Neuronal stem cell (in vitro differentiated cells): ENCODE measurements around the gene STRN4. TPM values are rescaled to one million over a fixed set of nuclear protein-coding genes. Genes with fewer than 3 reads are reported as not detected.
A peak's percentile ranks its signal among the peaks of the same experiment; 100 is the strongest.

Source experiments
- DNase-seq: peaks from one replicate; pipeline ENCODE4 v3.0.0-alpha.2; 2013; ENCODE audit warnings: low spot score
- H2AFZ ChIP-seq: one replicate; pipeline ENCODE4 v1.6.1; 2013; ENCODE audit warnings: mild to moderate bottlenecking, low read length, inconsistent platforms
- H2AK5ac ChIP-seq: 2 replicates; pipeline ENCODE4 v1.6.1; 2013; ENCODE audit warnings: low read depth, mild to moderate bottlenecking, inconsistent platforms, low read length, moderate library complexity, mixed read lengths
- H2BK120ac ChIP-seq: 2 replicates; pipeline ENCODE4 v1.6.1; 2013; ENCODE audit warnings: low read depth, mild to moderate bottlenecking, inconsistent platforms, low read length, moderate library complexity, mixed read lengths
- H2BK12ac ChIP-seq: one replicate; pipeline ENCODE4 v1.6.1; 2013; ENCODE audit warnings: low read length, inconsistent platforms
- H2BK15ac ChIP-seq: 2 replicates; pipeline ENCODE4 v1.6.1; 2013; ENCODE audit warnings: mild to moderate bottlenecking, low read length, inconsistent platforms, mixed read lengths
- H2BK5ac ChIP-seq: one replicate; pipeline ENCODE4 v1.6.1; 2013; ENCODE audit warnings: inconsistent platforms, mild to moderate bottlenecking, low read length, moderate library complexity
- H3K14ac ChIP-seq: one replicate; pipeline ENCODE4 v1.6.1; 2013; ENCODE audit warnings: low read length, inconsistent platforms
- H3K18ac ChIP-seq: 2 replicates; pipeline ENCODE4 v1.6.1; 2013; ENCODE audit warnings: low read length, inconsistent platforms
- H3K23ac ChIP-seq: 2 replicates; pipeline ENCODE4 v1.6.1; 2013; ENCODE audit warnings: low read depth, mild to moderate bottlenecking, mixed read lengths, low read length, inconsistent platforms; ENCODE audit not compliant: poor library complexity
- H3K27ac ChIP-seq: replicated peaks from 3 replicates; pipeline ENCODE4 v1.5.1; 2013; ENCODE audit warnings: low read length, inconsistent platforms
- H3K27me3 ChIP-seq, 3 experiments: 2 replicates each; pipeline ENCODE4 v1.6.1; 2013; ENCODE audit warnings: low read length in 3 of 3, mild to moderate bottlenecking in 2 of 3, inconsistent platforms in 1 of 3, low read depth in 1 of 3, mixed read lengths in 1 of 3, moderate library complexity in 1 of 3; ENCODE audit not compliant: control insufficient read depth in 3 of 3, insufficient read depth in 3 of 3
- H3K36me3 ChIP-seq, 2 donors: replicated peaks in 1 of 2; 2 replicates each; pipeline ENCODE4 v1.6.1; 2013; ENCODE audit warnings: low read length in 2 of 2; ENCODE audit not compliant: control insufficient read depth in 2 of 2, insufficient read depth in 2 of 2
- H3K4ac ChIP-seq: 2 replicates; pipeline ENCODE4 v1.6.1; 2013; ENCODE audit warnings: inconsistent platforms, mild to moderate bottlenecking, low read length, moderate library complexity
- H3K4me1 ChIP-seq, 2 donors: 1 replicate in 1 of 2; 2 replicates in 1 of 2; pipeline ENCODE4 v1.6.1; 2013; ENCODE audit warnings: low read length in 2 of 2, low read depth in 1 of 2; ENCODE audit not compliant: control insufficient read depth in 2 of 2, insufficient read depth in 1 of 2
- H3K4me2 ChIP-seq: one replicate; pipeline ENCODE4 v1.6.1; 2013; ENCODE audit warnings: mild to moderate bottlenecking, low read length, inconsistent platforms; ENCODE audit not compliant: insufficient read depth, poor library complexity, severe bottlenecking
- H3K4me3 ChIP-seq, 2 donors: 2 replicates each; pipeline ENCODE4 v1.5.1; 2013; ENCODE audit warnings: low read length in 2 of 2, mild to moderate bottlenecking in 2 of 2, inconsistent platforms in 1 of 2, moderate library complexity in 1 of 2
- H3K79me1 ChIP-seq: one replicate; pipeline ENCODE4 v1.6.1; 2013; ENCODE audit warnings: low read depth, mild to moderate bottlenecking, inconsistent platforms, low read length, moderate library complexity
- H3K9ac ChIP-seq: one replicate; pipeline ENCODE4 v1.6.1; 2013; ENCODE audit warnings: mild to moderate bottlenecking, low read depth, low read length, inconsistent platforms; ENCODE audit not compliant: poor library complexity
- H3K9me3 ChIP-seq, 2 donors: replicated peaks in 1 of 2; 2 replicates each; pipeline versions ENCODE3 to v1.6.1; 2013; ENCODE audit warnings: low read length in 2 of 2, mild to moderate bottlenecking in 2 of 2, inconsistent platforms in 1 of 2, low read depth in 1 of 2, mixed read lengths in 1 of 2, moderate library complexity in 1 of 2; ENCODE audit not compliant: control insufficient read depth in 2 of 2, insufficient read depth in 1 of 2
- H4K8ac ChIP-seq: one replicate; pipeline ENCODE4 v1.6.1; 2013; ENCODE audit warnings: low read depth, mild to moderate bottlenecking, inconsistent platforms, low read length, moderate library complexity
- H4K91ac ChIP-seq: one replicate; pipeline ENCODE4 v1.6.1; 2013; ENCODE audit warnings: low read length, low read depth, mild to moderate bottlenecking, inconsistent platforms; ENCODE audit not compliant: poor library complexity
- WGBS, 2 donors: extraction: QIAGEN DNeasy Blood & Tissue Kit; methylation state at CpG; one replicate each; pipeline ENCODE4 v1.1.7; 2013; ENCODE audit warnings: missing lambda C conversion rate in 2 of 2, mixed read lengths in 1 of 2; ENCODE audit not compliant: insufficient read length in 2 of 2, insufficient replicate concordance in 1 of 2; ENCODE audit errors: extremely low coverage in 2 of 2; 5-methylcytosine and 5-hydroxymethylcytosine counted together
- polyA plus RNA-seq, 2 experiments: library from polyadenylated mRNA; stranded (reverse); fragments of 200-250 nt; gene quantifications; one replicate each; pipeline ENCODE4 v1.2.3, GENCODE V29; 2013

The STRN4 gene
- polyA plus RNA-seq (2013, experiment 1 of 2), result 94.3 TPM
- polyA plus RNA-seq (2013, experiment 2 of 2), result 93.2 TPM

- Histone ChIP-seq H4K91ac (peak within 1 kb of the TSS; percentile 65), H3K18ac (peak within 1 kb of the TSS; percentile 99), H4K8ac (no peak within 1 kb of the TSS), H3K14ac (peak within 1 kb of the TSS; percentile 94), H3K4ac (peak within 1 kb of the TSS; percentile 97), H3K36me3 (peaks cover 14 to 63% of the 10 kb centered on the region in 2 donors), H3K4me3 (peak within 1 kb of the TSS; percentile 96 to 97), H3K27me3 (no peaks in the 10 kb centered on the region), H3K79me1 (peaks cover 13% of the 10 kb centered on the region), H2BK120ac (peak within 1 kb of the TSS; percentile 89), H3K9ac (peak within 1 kb of the TSS; percentile 93), H2AFZ (peak within 1 kb of the TSS; percentile 95), H3K9me3 (no peaks in the 10 kb centered on the region), H3K4me2 (peak within 1 kb of the TSS; percentile 94), H3K23ac (peak within 1 kb of the TSS; percentile 83), H3K27ac (peak within 1 kb of the TSS; percentile 78), H2BK15ac (peak within 1 kb of the TSS; percentile 90), H2BK5ac (peak within 1 kb of the TSS; percentile 98), H3K4me1 (peaks cover 16 to 20% of the 10 kb centered on the region in 2 donors), H2BK12ac (peak within 1 kb of the TSS; percentile 32), H2AK5ac (peak within 1 kb of the TSS; percentile 92)
- peak; percentile 47 for DNase-seq
- WGBS, 2 donors, result no CpG with 5 or more reads among the region's 74 CpGs
These were observed at the start of gene STRN4 for GRCh38 chr19:46746281-46747057. STRN4 (minus strand) TSS chr19:46746450; CDS start chr19:46746430, 20 bp downstream.

DNA sequence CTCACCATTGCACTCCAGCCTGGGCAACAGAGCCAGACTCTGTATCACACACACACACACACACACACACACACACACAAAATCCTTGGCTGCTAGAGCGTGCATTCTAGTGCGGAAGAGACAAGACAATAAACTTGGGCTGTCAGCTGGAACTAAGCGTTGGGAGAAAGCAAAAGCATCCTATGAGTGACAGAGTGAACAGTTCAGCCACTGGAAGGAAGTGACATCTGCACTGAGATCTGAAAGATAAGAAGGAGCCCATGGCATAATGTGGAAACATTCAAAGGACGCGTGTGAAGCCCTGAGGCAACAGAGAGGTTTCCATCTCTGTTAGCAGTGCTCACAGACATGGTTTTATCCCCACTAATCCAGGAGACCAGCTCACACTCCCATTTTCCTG is 45.7 kb upstream of the STRN4 start:
- Histone ChIP-seq H3K9me3 (no peaks in the 10 kb centered on the region), H2AFZ (peak overlapping the region; percentile 32), H3K4me3 (no peak overlapping the region), H2BK15ac (no peak overlapping the region), H2BK5ac (no peak overlapping the region), H3K27ac (no peak overlapping the region), H3K23ac (no peak overlapping the region), H3K4me1 (peaks cover 1 to 6% of the 10 kb centered on the region in 2 donors), H3K79me1 (peaks cover 2% of the 10 kb centered on the region), H3K27me3 (no peaks in the 10 kb centered on the region), H3K9ac (no peak overlapping the region), H3K4me2 (no peak overlapping the region), H3K4ac (no peak overlapping the region), H2BK12ac (no peak overlapping the region), H4K8ac (no peak overlapping the region), H2AK5ac (no peak overlapping the region), H4K91ac (no peak overlapping the region), H3K36me3 (no peaks in the 10 kb centered on the region), H3K18ac (no peak overlapping the region), H3K14ac (no peak overlapping the region), H2BK120ac (no peak overlapping the region)
- no peak for DNase-seq
- WGBS, 2 donors, result no CpG with 5 or more reads among the region's 5 CpGs

DNA sequence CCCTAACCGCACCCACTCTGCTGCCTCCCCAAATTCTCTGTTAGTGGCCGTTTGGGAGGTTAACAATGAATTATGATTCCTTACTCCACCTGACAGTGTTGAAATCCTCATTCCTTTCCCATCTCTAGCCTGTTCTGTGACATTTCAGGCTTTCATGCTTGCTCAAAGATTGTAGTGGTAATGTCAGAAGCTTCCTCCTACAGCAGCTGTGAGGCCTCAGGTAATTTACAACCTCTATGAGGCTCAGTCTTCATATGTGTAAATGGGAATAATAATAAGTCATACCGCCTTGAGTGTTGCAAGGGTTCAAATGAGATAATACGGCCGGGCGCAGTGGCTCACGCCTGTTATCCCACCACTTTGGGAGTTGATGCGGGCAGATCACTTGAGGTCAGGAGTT is 43.1 kb upstream of the STRN4 start:
- Histone ChIP-seq H2BK12ac (no peak overlapping the region), H3K27me3 (no peaks in the 10 kb centered on the region), H2BK15ac (no peak overlapping the region), H2AFZ (no peak overlapping the region), H3K9ac (no peak overlapping the region), H3K4me1 (peaks cover 7 to 11% of the 10 kb centered on the region in 2 donors), H4K8ac (no peak overlapping the region), H3K79me1 (peaks cover 2% of the 10 kb centered on the region), H3K23ac (no peak overlapping the region), H3K14ac (no peak overlapping the region), H3K36me3 (peaks cover 0 to 12% of the 10 kb centered on the region in 2 donors), H3K27ac (no peak overlapping the region), H3K4me2 (no peak overlapping the region), H3K4me3 (no peak overlapping the region), H3K4ac (no peak overlapping the region), H2BK120ac (no peak overlapping the region), H2AK5ac (no peak overlapping the region), H3K9me3 (no peaks in the 10 kb centered on the region), H3K18ac (no peak overlapping the region), H4K91ac (no peak overlapping the region), H2BK5ac (no peak overlapping the region)
- DNase-seq, result no peak
- no CpG with 5 or more reads among the region's 8 CpGs for whole genome bisulfite sequencing, 2 donors

DNA sequence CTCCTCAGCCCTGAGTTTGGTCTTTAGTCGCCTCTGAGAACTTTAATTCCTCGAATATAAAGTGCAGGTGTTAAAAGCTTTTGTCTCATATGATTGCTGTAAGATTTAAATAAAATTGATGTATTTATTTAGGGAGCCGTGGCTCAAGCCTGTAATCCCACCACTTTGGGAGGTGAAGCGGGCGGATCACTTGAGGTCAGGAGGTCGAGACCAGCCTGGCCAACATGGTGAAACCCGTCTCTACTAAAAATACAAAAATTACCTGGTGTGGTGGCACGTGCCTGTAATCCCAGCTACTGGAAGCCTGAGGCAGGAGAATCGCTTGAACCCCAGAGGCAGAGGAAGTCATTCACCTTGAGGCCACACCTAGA is 42.7 kb upstream of the STRN4 start:
- Histone ChIP-seq H3K27me3 (no peaks in the 10 kb centered on the region), H2BK15ac (no peak overlapping the region), H4K91ac (no peak overlapping the region), H2BK5ac (no peak overlapping the region), H2AFZ (peak overlapping the region; percentile 84), H3K79me1 (peaks cover 4% of the 10 kb centered on the region), H3K4me3 (no peak overlapping the region), H2BK12ac (no peak overlapping the region), H3K27ac (no peak overlapping the region), H2AK5ac (no peak overlapping the region), H3K36me3 (peaks cover under 1 to 16% of the 10 kb centered on the region in 2 donors), H3K18ac (no peak overlapping the region), H2BK120ac (no peak overlapping the region), H3K23ac (no peak overlapping the region), H3K9me3 (no peaks in the 10 kb centered on the region), H3K4ac (no peak overlapping the region), H3K4me1 (peaks cover 11 to 13% of the 10 kb centered on the region in 2 donors), H4K8ac (no peak overlapping the region), H3K14ac (no peak overlapping the region), H3K9ac (no peak overlapping the region), H3K4me2 (no peak overlapping the region)
- no CpG with 5 or more reads among the region's 9 CpGs for WGBS, 2 donors
- no peak for DNase-seq
